Left forelimb (tissue), 1 donor: ENCODE measurements around the gene FDCSP.
"Not testable (repeated sequence)": the region's sequence is repeated elsewhere in the genome, so short reads cannot be mapped to it uniquely, and the experiment has no call there.

Source experiments
- DNase-seq: peaks from one replicate; pipeline ENCODE4 v3.0.0-alpha.2; 2018; ENCODE audit warnings: low spot score

FDCSP gene

GRCh38 chr4:70225824-70226223 is at the start of gene FDCSP:
TSS of gene FDCSP (plus strand) at chr4:70226124. CDS start at chr4:70231195, 5,071 bp downstream.
- DNase-seq, result no peak

DNA sequence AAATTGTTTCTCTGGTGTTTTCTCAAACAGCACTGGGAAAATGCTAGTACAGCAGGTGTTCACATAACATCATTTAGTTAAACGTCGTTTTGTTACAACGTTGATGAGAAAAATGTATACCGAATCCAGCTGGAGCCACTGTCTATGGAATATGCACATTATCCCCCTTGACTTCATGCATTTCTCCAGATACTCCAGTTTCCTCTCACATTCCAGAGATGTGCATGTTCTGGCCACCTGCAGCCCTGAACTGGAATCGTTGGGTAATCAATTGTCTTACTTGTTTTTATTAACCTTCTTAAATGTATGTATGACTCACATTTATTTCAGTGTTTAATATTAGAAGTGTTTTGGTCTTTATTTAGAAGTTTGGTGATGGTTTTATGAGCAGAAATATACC is 48.8 kb upstream of the FDCSP start:
- DNase-seq, result no peak

DNA sequence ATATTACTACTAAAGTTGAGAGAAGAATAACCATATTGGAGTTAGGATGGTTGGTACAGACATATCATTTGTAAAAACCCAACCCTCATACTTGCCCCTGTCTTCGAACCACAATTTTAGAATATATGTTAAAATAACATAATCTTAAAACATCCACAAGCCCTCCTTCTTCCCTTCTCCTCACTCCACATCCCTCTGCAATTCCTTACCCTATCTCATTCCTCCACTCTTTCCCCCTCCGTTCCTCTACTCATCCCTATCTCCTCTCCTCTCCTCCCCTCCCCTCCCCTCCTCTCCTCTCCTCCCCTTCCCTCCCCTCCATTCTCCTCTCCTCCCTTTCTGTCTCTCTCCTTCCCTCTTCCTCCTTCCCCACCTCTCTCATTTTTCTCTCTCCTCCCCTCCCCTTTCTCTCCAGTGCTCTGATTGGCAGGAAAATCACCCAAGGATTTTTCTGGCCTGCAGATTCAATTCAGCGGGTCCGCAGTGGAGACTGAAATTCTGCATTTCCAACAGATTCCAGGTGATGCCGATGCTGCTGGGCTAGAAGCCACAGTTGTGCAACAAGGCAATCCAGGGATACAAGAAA is 47.8 kb upstream of the FDCSP start:
- DNase-seq, result no peak

DNA sequence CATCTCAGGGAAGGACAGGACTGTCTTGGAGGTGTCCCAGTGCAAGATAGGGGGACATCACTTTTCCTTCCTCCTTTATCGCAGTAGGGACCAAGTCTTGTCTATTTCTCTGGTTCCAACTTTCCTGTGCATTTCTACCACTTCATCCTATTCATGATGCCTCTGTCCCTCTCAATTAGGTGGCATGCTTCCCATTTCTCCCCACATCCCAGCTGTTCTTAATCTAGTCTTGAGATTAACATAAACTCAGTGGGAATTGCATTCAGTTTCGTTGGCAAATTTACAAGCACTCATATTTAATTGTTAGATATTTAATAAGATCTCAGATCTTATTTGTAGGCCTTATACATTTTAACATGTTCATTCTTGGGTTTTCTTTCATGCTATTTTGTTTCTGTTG is 46.1 kb upstream of the FDCSP start:
- DNase-seq, result no peak

DNA sequence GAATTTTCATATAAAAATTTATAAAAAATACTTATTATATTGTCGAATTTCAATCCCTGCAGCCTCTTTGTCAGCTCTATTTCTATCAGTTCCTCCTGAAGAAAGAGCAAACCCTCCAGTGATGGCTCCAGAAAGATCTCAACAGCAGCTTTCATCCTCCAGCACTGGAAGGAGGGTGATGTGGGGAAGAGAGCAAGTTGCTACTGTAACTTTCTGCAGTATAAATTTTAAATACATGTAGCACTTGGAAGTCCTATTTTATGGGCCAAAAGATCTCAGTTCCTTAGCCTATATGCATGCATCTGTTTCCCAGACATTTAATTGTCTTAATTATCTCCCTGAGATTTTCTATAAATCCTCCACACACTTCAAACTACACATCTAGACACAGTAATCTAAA is 44.1 kb upstream of the FDCSP start:
- no peak for DNase-seq

GRCh38 chr4:70182517-70183167 is 43.3 kb upstream of the FDCSP start:
- no peak for DNase-seq

GRCh38 chr4:70183168-70183939 is 42.6 kb upstream of the FDCSP start:
- no peak for DNase-seq

GRCh38 chr4:70183940-70184246 is 42.0 kb upstream of the FDCSP start:
- DNase-seq, result no peak

DNA sequence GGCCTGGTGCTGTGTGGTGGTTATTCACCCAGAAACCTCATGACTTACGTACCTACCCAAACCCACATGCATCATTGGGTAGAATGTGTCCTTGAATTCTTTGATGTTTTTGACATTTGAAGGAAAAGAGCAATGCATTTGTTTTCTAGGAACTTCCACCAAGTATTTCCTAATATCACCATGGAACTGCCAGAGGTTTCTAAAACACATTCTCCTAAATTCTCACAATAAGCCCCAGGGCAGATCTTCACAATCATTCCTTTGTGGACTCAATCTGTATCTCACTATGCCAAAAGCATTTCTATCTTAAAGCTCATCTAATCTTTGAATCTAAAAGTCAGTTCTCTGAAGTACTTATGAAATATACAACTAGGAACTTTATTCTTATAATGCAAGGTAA is 38.7 kb upstream of the FDCSP start:
- no peak for DNase-seq

- no peak for DNase-seq
Measured at GRCh38 chr4:70190579-70190978, 35.3 kb upstream of the FDCSP start.

DNA sequence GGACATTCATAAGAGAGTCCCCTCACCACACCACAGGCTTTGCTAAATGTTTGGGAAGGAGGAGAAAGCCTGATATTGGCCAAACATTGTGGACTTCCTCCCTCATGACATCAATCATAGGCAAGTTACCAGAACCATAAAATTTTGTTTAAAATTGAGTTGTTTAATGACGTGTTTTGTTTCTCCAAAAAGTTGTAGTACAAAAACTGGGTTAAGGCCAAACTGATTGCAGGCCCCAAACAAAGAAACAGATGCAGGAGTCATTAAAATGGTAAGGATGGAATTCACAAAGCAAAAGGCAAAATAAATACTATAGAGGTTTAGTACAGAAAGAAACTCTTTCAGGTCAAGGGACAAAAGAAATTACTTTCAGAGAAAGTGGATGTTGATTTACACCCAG is 34.3 kb upstream of the FDCSP start:
- no peak for DNase-seq

DNA sequence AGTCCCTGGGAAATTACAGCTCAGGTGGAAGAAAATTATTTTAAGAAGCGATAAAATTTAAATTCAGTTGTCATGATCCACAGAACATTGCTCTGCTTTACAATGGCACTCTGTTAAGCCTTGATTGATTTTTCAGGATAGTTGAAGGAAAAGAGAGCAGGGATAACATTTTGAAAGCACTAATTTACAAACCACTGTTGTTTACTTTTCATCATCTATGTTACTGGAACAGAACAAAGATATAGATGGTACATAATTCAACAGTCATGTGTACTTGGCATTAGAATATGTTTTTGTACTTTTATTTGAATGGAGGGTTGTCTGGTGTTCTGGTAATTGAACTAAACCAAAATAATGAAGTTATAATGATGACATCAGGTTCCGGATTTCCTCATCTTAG is 33.0 kb upstream of the FDCSP start:
- no peak for DNase-seq

- no peak for DNase-seq
Measured at GRCh38 chr4:70195425-70195824, 30.5 kb upstream of the FDCSP start, which contains the start of gene ODAM. TSS of gene ODAM (plus strand) at chr4:70195725. CDS start at chr4:70196544, 819 bp downstream.

DNA sequence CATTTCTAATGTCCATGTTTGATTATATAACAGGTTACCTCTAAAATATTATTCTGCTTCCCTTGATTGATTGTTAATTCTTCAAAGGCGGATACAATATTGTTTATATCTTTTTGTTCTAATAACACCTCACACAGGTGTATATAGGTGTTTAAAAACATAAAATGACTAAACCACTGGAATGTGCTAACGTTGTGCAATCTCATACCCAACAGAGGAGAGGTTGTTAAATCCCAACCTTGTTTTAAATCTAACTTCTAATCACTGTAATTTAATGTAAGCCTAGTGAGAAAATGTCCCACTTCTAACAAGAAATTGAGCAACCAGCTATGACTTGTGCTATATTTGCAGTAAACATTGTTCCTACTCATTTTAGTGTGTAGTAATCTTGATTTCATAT is 29.1 kb upstream of the FDCSP start:
- no peak for DNase-seq

DNA sequence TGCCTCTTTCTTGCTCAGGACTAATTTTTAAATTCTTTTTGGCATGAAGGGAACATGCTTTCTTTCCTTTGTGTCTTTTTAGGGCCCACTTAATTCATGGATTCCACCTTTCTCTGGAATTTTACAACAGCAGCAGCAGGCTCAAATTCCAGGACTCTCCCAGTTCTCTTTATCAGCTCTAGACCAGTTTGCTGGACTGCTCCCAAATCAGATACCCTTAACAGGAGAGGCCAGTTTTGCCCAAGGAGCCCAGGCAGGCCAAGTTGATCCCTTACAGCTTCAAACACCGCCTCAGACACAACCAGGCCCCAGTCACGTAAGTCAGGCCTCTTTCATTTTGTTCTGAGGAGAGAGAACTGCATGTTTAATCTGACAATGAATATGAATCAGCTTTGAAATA is 28.1 kb upstream of the FDCSP start:
- DNase-seq, result no peak

DNA sequence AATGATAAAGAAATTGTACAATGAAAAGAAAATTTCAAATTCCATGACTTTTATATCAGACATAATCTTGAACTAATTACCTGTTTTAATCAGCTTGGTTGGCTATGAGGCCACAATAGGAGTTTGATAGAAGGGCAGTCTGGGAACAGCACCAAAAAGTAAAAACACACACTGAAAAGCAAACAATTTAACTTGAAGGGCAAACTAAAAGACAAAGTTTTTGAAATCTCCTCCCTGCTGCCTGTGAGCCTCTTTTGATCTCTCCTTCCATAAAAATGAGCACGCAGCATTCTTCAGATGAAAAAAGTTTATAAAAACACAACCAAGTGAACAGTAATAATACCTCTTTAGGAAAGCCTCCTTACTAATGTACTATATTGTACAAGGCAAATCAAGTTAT is 22.3 kb upstream of the FDCSP start:
- no peak for DNase-seq

DNA sequence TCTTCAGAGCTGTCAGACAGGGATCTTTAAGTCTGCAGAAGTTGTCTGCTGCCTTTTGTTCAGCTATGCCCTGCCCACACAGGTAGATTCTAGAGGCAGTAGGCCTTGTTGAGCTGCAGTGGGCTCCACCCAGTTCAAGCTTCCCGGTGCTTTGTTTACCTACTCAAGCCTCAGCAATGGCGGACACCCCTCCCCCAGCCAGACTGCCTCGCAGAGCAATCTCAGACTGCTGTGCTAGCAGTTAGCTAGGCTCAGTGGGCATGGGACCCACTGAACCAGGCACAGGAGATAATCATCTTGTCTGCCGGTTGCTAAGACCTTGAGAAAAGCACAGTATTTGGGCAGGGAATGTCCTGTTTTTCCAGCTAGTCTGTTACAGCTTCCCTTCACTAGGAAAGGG is 13.2 kb upstream of the FDCSP start:
- DNase-seq, result not testable (repeated sequence)

DNA sequence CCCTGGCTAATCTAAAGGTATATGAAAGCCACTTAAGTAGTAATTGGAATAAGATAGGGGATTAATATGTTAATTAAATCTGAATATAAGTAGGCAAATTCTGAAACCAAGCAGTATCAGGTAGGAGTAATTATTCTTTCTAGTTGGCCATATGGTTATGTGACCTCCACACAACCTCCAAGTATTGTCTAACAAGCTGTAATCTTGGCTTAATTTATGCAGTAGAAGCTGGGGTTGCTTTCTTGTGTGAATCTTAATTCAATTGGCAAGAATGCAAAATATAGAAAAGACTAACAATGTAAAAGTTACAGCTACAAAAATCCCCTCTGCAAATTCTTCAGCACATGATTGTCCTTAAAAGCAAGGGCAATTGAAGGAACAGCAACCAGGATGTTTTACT is 9.8 kb upstream of the FDCSP start:
- not testable (repeated sequence) for DNase-seq

- DNase-seq, result not testable (repeated sequence)
Measured at GRCh38 chr4:70216550-70216949, 9.4 kb upstream of the FDCSP start.

DNA sequence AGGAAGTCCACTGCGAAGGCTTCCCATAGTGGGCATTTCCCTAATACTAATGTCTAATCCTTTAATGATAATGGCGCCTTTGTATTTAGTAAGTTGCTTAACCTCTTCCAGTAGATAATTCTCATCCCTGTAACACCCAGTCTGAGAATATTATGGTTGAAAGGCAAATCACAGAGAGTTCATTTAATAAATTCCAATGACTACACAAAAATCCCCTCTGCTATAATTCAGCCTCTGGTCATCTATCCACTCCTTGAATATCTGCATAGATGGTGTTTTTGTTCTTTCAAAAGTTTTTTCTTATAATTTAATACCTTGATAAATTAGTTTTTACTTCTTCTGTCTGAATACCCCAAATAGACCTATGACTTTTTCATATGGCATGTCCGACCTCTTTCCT is 4.5 kb upstream of the FDCSP start:
- not testable (repeated sequence) for DNase-seq

GRCh38 chr4:70221818-70222217 is 4.1 kb upstream of the FDCSP start:
- DNase-seq, result not testable (repeated sequence)

- DNase-seq, result no peak
Measured at GRCh38 chr4:70236125-70236524, 10.2 kb downstream of the FDCSP start.

DNA sequence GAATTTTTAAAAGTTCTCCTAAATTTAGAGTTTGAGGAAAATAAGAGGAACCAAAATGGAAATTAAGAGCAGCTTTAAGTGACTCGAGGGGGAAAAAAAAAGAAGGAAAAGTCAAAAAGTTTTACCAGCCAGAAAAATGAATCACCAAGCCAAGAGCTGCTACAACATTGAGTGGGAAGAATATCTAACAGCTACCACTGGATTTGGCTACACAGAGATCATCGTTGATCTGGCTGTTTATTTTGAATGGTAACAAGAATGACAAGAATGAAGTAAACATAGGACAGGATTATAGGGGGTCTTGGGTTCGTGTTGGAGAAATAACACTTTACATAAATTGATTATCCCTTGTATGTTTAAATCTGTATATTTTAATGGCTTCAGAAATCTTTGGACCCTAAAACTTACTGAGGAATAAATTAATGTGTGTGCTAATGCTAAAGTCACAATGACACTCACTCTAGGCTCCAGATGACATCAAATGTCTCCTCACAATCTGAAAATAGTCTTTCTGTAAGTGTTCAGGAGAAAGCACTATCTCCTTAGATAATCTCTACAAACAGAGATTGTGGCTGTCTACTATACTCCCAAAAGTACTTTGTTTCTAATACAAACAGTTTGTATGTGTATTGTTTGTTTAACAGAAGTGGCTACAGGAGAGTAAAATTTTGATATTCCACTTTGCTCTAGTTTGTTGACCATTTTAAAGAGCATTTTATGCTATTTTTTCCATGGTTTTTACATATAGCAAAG is 13.4 kb downstream of the FDCSP start:
- no peak for DNase-seq
